Measurements from ENCODE around the gene PHACTR4. TPM values are rescaled to one million over a fixed set of nuclear protein-coding genes. Genes with fewer than 3 reads are reported as not detected.

Gene PHACTR4
- total and polyA plus RNA-seq, 2 of the 13 experiments (the other 11 are each of a cell fraction or from before 2014, with no cell fraction given), result 13.9 to 17.1 TPM

DNA sequence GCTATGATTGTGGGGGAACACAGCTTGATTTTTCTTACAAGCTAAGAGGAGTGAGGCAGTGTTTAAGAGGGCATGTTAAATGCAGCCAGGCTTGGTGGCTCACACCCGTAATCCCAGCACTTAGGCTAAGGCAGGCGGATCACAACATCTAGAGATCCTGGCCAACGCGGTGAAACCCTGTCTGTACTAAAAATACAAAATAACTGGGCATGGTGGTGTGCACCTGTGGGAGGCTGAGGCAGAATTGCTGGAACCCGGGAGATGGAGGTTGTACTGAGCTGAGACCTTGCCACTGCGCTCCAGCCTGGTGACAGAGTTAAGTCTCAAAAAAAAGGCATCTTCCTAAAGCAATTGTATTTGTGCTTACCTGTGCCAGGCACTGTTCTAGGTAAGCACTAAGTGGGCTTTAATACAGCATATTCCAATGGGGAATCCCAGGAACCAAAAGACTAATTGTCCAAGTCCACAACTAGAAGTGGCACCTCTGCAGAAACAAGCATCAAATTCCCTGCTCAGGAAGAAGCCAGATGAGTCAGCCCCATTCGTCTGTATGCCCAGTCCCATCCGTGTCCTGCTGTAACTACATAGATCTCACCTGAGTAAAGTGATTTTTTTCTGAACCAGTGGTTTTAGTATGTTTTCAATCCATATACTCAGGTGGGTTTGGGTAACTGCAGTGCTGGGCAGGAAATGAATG, 140.9 kb downstream of the PHACTR4 start (continued):
- TF ChIP-seq, protein P1, sequence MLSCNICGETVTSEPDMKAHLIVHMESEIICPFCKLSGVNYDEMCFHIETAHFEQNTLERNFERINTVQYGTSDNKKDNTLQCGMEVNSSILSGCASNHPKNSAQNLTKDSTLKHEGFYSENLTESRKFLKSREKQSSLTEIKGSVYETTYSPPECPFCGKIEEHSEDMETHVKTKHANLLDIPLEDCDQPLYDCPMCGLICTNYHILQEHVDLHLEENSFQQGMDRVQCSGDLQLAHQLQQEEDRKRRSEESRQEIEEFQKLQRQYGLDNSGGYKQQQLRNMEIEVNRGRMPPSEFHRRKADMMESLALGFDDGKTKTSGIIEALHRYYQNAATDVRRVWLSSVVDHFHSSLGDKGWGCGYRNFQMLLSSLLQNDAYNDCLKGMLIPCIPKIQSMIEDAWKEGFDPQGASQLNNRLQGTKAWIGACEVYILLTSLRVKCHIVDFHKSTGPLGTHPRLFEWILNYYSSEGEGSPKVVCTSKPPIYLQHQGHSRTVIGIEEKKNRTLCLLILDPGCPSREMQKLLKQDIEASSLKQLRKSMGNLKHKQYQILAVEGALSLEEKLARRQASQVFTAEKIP (CRISPR knock-in tag; IDR thresholded peaks at IDR 0.05; ENCODE audit: borderline replicate concordance), result no peak
- TF ChIP-seq ZNF282 (IDR thresholded peaks at IDR 0.05; ENCODE audit: partially characterized antibody) (no peak), GATAD2A (CRISPR knock-in tag; IDR thresholded peaks at IDR 0.05) (no peak), NFE2L2 (IDR thresholded peaks at IDR 0.05; ENCODE audit: low read length) (no peak), HOXA5 (CRISPR knock-in tag; IDR thresholded peaks at IDR 0.05) (0 out of 2 replicates have a peak, but pooled peaks have one; percentile 6), NONO (IDR thresholded peaks at IDR 0.05) (no peak), NONO (CRISPR knock-in tag; conservative IDR thresholded peaks at IDR 0.05) (0 out of 2 replicates have a peak, but pooled peaks have one; percentile 10), SMAD1 (CRISPR knock-in tag; IDR thresholded peaks at IDR 0.05; ENCODE audit: borderline replicate concordance, low read depth) (no peak), ZNF335 (CRISPR knock-in tag; IDR thresholded peaks at IDR 0.05) (no peak), ZNF33B (CRISPR knock-in tag; IDR thresholded peaks at IDR 0.05) (0 out of 2 replicates have a peak, but pooled peaks have one; percentile 69), RBM39 (IDR thresholded peaks at IDR 0.05; ENCODE audit: low read depth, low read length, poor library complexity, severe bottlenecking) (peak; percentile 47), SNAI1 (CRISPR knock-in tag; IDR thresholded peaks at IDR 0.05; ENCODE audit: borderline replicate concordance) (0 out of 2 replicates have a peak, but pooled peaks have one; percentile 37), HNF4G (IDR thresholded peaks at IDR 0.05; ENCODE audit: borderline replicate concordance, low read depth, low read length) (no peak), HNF4G (CRISPR knock-in tag; IDR thresholded peaks at IDR 0.05; ENCODE audit: borderline replicate concordance, low read depth) (no peak), HOXA3 (CRISPR knock-in tag; IDR thresholded peaks at IDR 0.05) (0 out of 2 replicates have a peak, but pooled peaks have one; percentile 29), MIXL1 (CRISPR knock-in tag; IDR thresholded peaks at IDR 0.05) (peak; percentile 6; the same call in 1 of the 2 replicates), ZNF138 (CRISPR knock-in tag; IDR thresholded peaks at IDR 0.05; ENCODE audit: low read depth) (no peak), MXD4 (CRISPR knock-in tag; IDR thresholded peaks at IDR 0.05) (peak; percentile 47), REXO4 (CRISPR knock-in tag; IDR thresholded peaks at IDR 0.05; ENCODE audit: borderline replicate concordance) (no peak), ZC3H4 (CRISPR knock-in tag; IDR thresholded peaks at IDR 0.05; ENCODE audit: borderline replicate concordance) (peak; percentile 85)
- TF ChIP-seq, protein P2, sequence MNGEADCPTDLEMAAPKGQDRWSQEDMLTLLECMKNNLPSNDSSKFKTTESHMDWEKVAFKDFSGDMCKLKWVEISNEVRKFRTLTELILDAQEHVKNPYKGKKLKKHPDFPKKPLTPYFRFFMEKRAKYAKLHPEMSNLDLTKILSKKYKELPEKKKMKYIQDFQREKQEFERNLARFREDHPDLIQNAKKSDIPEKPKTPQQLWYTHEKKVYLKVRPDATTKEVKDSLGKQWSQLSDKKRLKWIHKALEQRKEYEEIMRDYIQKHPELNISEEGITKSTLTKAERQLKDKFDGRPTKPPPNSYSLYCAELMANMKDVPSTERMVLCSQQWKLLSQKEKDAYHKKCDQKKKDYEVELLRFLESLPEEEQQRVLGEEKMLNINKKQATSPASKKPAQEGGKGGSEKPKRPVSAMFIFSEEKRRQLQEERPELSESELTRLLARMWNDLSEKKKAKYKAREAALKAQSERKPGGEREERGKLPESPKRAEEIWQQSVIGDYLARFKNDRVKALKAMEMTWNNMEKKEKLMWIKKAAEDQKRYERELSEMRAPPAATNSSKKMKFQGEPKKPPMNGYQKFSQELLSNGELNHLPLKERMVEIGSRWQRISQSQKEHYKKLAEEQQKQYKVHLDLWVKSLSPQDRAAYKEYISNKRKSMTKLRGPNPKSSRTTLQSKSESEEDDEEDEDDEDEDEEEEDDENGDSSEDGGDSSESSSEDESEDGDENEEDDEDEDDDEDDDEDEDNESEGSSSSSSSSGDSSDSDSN (CRISPR knock-in tag; IDR thresholded peaks at IDR 0.05), result peak; percentile 10; the same call in 1 of the 2 replicates
- TF ChIP-seq, protein P3, sequence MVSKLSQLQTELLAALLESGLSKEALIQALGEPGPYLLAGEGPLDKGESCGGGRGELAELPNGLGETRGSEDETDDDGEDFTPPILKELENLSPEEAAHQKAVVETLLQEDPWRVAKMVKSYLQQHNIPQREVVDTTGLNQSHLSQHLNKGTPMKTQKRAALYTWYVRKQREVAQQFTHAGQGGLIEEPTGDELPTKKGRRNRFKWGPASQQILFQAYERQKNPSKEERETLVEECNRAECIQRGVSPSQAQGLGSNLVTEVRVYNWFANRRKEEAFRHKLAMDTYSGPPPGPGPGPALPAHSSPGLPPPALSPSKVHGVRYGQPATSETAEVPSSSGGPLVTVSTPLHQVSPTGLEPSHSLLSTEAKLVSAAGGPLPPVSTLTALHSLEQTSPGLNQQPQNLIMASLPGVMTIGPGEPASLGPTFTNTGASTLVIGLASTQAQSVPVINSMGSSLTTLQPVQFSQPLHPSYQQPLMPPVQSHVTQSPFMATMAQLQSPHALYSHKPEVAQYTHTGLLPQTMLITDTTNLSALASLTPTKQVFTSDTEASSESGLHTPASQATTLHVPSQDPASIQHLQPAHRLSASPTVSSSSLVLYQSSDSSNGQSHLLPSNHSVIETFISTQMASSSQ (IDR thresholded peaks at IDR 0.05; ENCODE audit: low read depth), result no peak
- TF ChIP-seq, protein P3 (CRISPR knock-in tag; IDR thresholded peaks at IDR 0.05; ENCODE audit: borderline replicate concordance), result peak; percentile 41; the same call in 1 of the 2 replicates
